MCF 10A (cell line): ENCODE data around the gene C10orf105. TPM values are rescaled to one million over a fixed set of nuclear protein-coding genes. Genes with fewer than 3 reads are reported as not detected.

Source experiments
- BruUV-seq: library from RNA; stranded (reverse); fragments of 400-500 nt; replicated peaks from 2 replicates; lab custom pipeline; 2021; lab: Mats Ljungman, UMichigan
- CTCF ChIA-PET: fragments of 300-600 bp; sonication (Branson Sonifier 250); formaldehyde crosslinking; extraction: SDS; loops from one replicate; lab custom pipeline; 2021; ENCODE audit warnings: antibody characterized with exemption, inconsistent platforms; lab: Yijun Ruan, JAX
- POLR2A ChIA-PET: fragments of 300-600, 350-650 bp; sonication (Branson Sonifier 250); formaldehyde crosslinking; extraction: SDS; loops from one replicate; lab custom pipeline; 2020; ENCODE audit warnings: antibody characterized with exemption, inconsistent platforms; lab: Yijun Ruan, JAX
- DNase-seq: peaks from one replicate; pipeline ENCODE4 v3.0.0-alpha.2; 2018; ENCODE audit not compliant: unreplicated experiment
- H3K27ac Mint-ChIP-seq: one replicate; pipeline ENCODE4 v1.8.0; 2022; ENCODE audit warnings: mild to moderate bottlenecking, low read depth, mixed read lengths; ENCODE audit not compliant: unreplicated experiment
- H3K27me3 Mint-ChIP-seq: one replicate; pipeline ENCODE4 v1.8.0; 2022; ENCODE audit warnings: mixed read lengths; ENCODE audit not compliant: insufficient read depth, unreplicated experiment
- H3K36me3 Mint-ChIP-seq: one replicate; pipeline ENCODE4 v1.8.0; 2022; ENCODE audit warnings: mild to moderate bottlenecking, moderate library complexity, mixed read lengths; ENCODE audit not compliant: insufficient read depth, unreplicated experiment
- H3K4me1 Mint-ChIP-seq: one replicate; pipeline ENCODE4 v1.8.0; 2022; ENCODE audit warnings: mixed read lengths; ENCODE audit not compliant: insufficient read depth, unreplicated experiment
- H3K4me3 Mint-ChIP-seq: one replicate; pipeline ENCODE4 v1.8.0; 2022; ENCODE audit warnings: mild to moderate bottlenecking, moderate library complexity, mixed read lengths; ENCODE audit not compliant: unreplicated experiment
- H3K9me3 Mint-ChIP-seq: one replicate; pipeline ENCODE4 v1.8.0; 2022; ENCODE audit warnings: mixed read lengths; ENCODE audit not compliant: unreplicated experiment
- CTCF ChIP-seq: fragments of 200-600 bp; IDR thresholded peaks from one replicate; pipeline ENCODE4 v1.8.0; 2022; ENCODE audit warnings: antibody characterized with exemption, mild to moderate bottlenecking; ENCODE audit not compliant: unreplicated experiment
- intact Hi-C: fragments of 100-400 bp; cut with micrococcal nuclease; formaldehyde crosslinking; loops from 2 replicates; pipeline ENCODE4 v1.14.1; 2022
- total RNA-seq: library from RNA; stranded (reverse); gene quantifications from 2 replicates; pipeline ENCODE4 v1.2.3, GENCODE V29; 2022

C10orf105 gene
- total RNA-seq, 1 experiment from 2014 or later: not detected

GRCh38 chr10:71661779-71662336 is 57.7 kb downstream of the C10orf105 start:
- BruUV-seq: no TSS peak
- intact Hi-C loops: no loop called here

More at GRCh38 chr10:71661779-71662336, 57.7 kb downstream of the C10orf105 start:
- Mint-ChIP-seq H3K27me3 (peaks cover 49% of the 10 kb centered on the region), H3K9me3 (no peaks in the 10 kb centered on the region), H3K27ac (no peak overlapping the region), H3K36me3 (no peaks in the 10 kb centered on the region), H3K4me3 (no peak overlapping the region), H3K4me1 (no peaks in the 10 kb centered on the region)
- CTCF ChIA-PET: no interaction called here
- POLR2A ChIA-PET: no interaction called here
- no peak for TF ChIP-seq CTCF
- DNase-seq: no peak

Other genes starting within 250 kb of the C10orf105 start
- gene VSIR, start 53.7 kb upstream of the C10orf105 start, total RNA-seq: 3.6 and 7.0 TPM in 2 replicates
- 506 and 692 TPM in 2 replicates for gene PSAP, start 131.5 kb upstream of the C10orf105 start, total RNA-seq
- gene CHST3, start 244.6 kb upstream of the C10orf105 start, total RNA-seq: 28.7 and 29.3 TPM in 2 replicates